ENCODE data around the gene MFGE8.

Gene MFGE8

DNA sequence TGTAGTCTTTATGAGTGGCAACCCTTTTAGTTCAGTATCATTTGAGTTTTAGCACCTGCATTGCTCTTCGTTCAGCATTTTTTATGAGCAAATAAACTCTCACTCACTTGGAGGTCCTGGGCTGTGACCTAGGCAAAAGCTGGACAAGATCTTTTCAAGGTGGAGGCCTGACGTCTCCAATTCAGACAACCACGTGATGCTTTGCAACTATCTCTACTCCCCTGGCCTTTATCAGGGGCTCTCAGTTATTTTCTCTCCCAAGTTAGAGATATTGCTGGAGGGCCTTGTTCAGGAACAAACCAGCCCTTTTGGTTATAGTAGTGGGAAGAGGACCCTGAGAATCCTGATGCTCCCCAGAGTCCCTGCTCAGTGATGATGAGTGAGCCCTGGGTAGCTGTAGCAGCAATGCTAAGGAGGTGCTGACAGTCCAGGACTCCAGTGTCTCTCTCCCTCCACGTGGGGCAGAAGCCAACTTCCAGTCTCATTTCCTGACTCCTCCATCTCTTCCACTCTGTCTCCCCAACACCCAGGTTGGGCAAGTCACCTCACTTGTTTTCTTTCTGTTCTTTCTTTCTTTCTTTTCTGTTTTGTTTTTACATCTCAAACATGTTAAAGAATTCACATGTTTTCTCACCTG, 48.2 kb downstream of the MFGE8 start:
- H3K4me3 ChIP-seq (ENCODE audit: low read depth in 1 of 2, low read length in 2 of 2): no peak overlapping the region
- no peaks in the 10 kb centered on the region for H3K9me3 ChIP-seq (ENCODE audit: low read length)
- no peak overlapping the region for H3K27ac ChIP-seq (ENCODE audit: low read depth, low read length)
- no peaks in the 10 kb centered on the region for H3K36me3 ChIP-seq (ENCODE audit: insufficient read depth, low read length)
- no peaks in the 10 kb centered on the region for H3K4me1 ChIP-seq (ENCODE audit: insufficient read depth, low read length)
- H3K9ac ChIP-seq (ENCODE audit: low read length): no peak overlapping the region
- H3K27me3 ChIP-seq (ENCODE audit: control insufficient read depth in 1 of 2, insufficient read depth in 2 of 2, low read length in 2 of 2): no peaks in the 10 kb centered on the region

GRCh38 chr15:88863412-88863811, 49.8 kb downstream of the MFGE8 start:
- H3K27ac ChIP-seq (ENCODE audit: low read depth, low read length): no peak overlapping the region
- no peaks in the 10 kb centered on the region for H3K36me3 ChIP-seq (ENCODE audit: insufficient read depth, low read length)
- no peak overlapping the region for H3K9ac ChIP-seq (ENCODE audit: low read length)
- H3K4me3 ChIP-seq (ENCODE audit: low read depth in 1 of 2, low read length in 2 of 2): no peak overlapping the region
- H3K27me3 ChIP-seq (ENCODE audit: control insufficient read depth in 1 of 2, insufficient read depth in 2 of 2, low read length in 2 of 2): no peaks in the 10 kb centered on the region
- H3K4me1 ChIP-seq (ENCODE audit: insufficient read depth, low read length): no peaks in the 10 kb centered on the region
- H3K9me3 ChIP-seq (ENCODE audit: low read length): no peaks in the 10 kb centered on the region

- H3K36me3 ChIP-seq (ENCODE audit: insufficient read depth, low read length): no peaks in the 10 kb centered on the region
- no peaks in the 10 kb centered on the region for H3K4me1 ChIP-seq (ENCODE audit: insufficient read depth, low read length)
- H3K4me3 ChIP-seq (ENCODE audit: low read depth in 1 of 2, low read length in 2 of 2): no peak overlapping the region
- no peak overlapping the region for H3K27ac ChIP-seq (ENCODE audit: low read depth, low read length)
- peaks cover 0 to under 1% of the 10 kb centered on the region in 2 donors for H3K27me3 ChIP-seq (ENCODE audit: control insufficient read depth in 1 of 2, insufficient read depth in 2 of 2, low read length in 2 of 2)
- no peaks in the 10 kb centered on the region for H3K9me3 ChIP-seq (ENCODE audit: low read length)
- H3K9ac ChIP-seq (ENCODE audit: low read length): no peak overlapping the region
These were observed 53.0 kb downstream of the MFGE8 start for GRCh38 chr15:88860212-88860611.

- H3K4me1 ChIP-seq (ENCODE audit: insufficient read depth, low read length): no peaks in the 10 kb centered on the region
- no peaks in the 10 kb centered on the region for H3K9me3 ChIP-seq (ENCODE audit: low read length)
- H3K27me3 ChIP-seq (ENCODE audit: control insufficient read depth in 1 of 2, insufficient read depth in 2 of 2, low read length in 2 of 2): peaks cover 0 to 7% of the 10 kb centered on the region in 2 donors
- H3K36me3 ChIP-seq (ENCODE audit: insufficient read depth, low read length): no peaks in the 10 kb centered on the region
- no peak overlapping the region for H3K27ac ChIP-seq (ENCODE audit: low read depth, low read length)
- H3K4me3 ChIP-seq (ENCODE audit: low read depth in 1 of 2, low read length in 2 of 2): no peak overlapping the region
- no peak overlapping the region for H3K9ac ChIP-seq (ENCODE audit: low read length)
These were observed 53.6 kb downstream of the MFGE8 start for GRCh38 chr15:88859550-88859949.

DNA sequence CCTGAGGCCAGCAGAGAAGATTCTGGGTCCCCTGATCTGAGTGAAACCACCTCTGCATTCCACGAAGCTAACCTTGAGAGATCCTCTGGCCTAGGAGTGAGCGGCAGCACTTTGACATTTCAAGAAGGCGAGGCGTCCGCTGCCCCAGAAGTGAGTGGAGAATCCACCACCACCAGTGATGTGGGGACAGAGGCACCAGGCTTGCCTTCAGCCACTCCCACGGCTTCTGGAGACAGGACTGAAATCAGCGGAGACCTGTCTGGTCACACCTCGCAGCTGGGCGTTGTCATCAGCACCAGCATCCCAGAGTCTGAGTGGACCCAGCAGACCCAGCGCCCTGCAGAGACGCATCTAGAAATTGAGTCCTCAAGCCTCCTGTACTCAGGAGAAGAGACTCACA, 54.2 kb downstream of the MFGE8 start:
- no peak overlapping the region for H3K27ac ChIP-seq (ENCODE audit: low read depth, low read length)
- no peaks in the 10 kb centered on the region for H3K36me3 ChIP-seq (ENCODE audit: insufficient read depth, low read length)
- H3K9ac ChIP-seq (ENCODE audit: low read length): no peak overlapping the region
- H3K4me3 ChIP-seq (ENCODE audit: low read depth in 1 of 2, low read length in 2 of 2): no peak overlapping the region
- no peaks in the 10 kb centered on the region for H3K9me3 ChIP-seq (ENCODE audit: low read length)
- H3K27me3 ChIP-seq (ENCODE audit: control insufficient read depth in 1 of 2, insufficient read depth in 2 of 2, low read length in 2 of 2): peaks cover 0 to 13% of the 10 kb centered on the region in 2 donors
- H3K4me1 ChIP-seq (ENCODE audit: insufficient read depth, low read length): no peaks in the 10 kb centered on the region

DNA sequence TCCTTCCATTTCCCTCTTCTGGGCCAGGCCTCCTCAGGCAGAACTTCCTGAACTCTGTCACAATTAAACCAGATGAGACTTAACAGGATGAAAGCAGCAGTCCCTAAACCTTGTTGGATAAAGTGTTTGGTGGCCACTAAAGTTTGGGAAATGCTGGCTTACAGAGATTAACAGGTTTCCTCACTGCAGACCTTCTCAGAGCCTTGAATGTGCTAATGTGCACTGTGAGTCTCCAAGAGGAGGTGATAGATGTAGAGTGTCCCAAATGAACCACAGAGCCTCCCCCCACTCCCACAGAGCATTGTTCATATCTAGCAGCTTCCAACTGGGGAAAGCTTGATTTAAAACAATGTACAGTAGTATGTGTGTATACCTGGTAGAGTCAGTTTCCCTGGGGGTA, 60.7 kb downstream of the MFGE8 start:
- Histone ChIP-seq H3K36me3 (ENCODE audit: insufficient read depth, low read length) (no peaks in the 10 kb centered on the region), H3K4me1 (ENCODE audit: insufficient read depth, low read length) (peaks cover 4% of the 10 kb centered on the region), H3K27me3 (ENCODE audit: control insufficient read depth in 1 of 2, insufficient read depth in 2 of 2, low read length in 2 of 2) (peaks cover 0 to 23% of the 10 kb centered on the region in 2 donors), H3K9ac (ENCODE audit: low read length) (no peak overlapping the region), H3K9me3 (ENCODE audit: low read length) (no peaks in the 10 kb centered on the region), H3K4me3 (ENCODE audit: low read depth in 1 of 2, low read length in 2 of 2) (no peak overlapping the region), H3K27ac (ENCODE audit: low read depth, low read length) (no peak overlapping the region)

DNA sequence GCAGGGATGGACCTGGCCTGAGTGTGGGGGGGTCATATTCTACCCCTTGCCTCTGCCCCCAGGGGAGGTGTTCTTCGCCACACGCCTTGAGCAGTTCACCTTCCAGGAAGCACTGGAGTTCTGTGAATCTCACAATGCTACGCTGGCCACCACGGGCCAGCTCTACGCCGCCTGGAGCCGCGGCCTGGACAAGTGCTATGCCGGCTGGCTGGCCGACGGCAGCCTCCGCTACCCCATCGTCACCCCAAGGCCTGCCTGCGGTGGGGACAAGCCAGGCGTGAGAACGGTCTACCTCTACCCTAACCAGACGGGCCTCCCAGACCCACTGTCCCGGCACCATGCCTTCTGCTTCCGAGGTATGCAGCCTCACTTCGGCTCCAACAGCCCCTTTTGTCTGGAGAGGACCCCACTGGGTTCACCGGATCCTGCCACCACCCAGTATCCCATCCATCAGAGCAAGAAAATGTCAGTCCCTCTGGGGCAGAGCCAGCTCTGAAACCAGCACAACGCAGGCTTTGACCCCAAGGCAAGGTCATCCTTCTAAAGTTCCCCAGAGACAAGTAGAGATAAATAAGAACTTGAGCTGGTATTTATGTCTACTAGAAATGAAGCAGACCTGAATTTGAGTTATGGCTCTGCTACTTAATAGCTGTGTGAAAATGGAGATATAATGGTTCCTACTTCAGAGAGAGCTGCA, 63.7 kb downstream of the MFGE8 start:
- Histone ChIP-seq H3K27ac (ENCODE audit: low read depth, low read length) (no peak overlapping the region), H3K4me1 (ENCODE audit: insufficient read depth, low read length) (peaks cover 4% of the 10 kb centered on the region), H3K9ac (ENCODE audit: low read length) (no peak overlapping the region), H3K4me3 (ENCODE audit: low read depth in 1 of 2, low read length in 2 of 2) (no peak overlapping the region), H3K27me3 (ENCODE audit: control insufficient read depth in 1 of 2, insufficient read depth in 2 of 2, low read length in 2 of 2) (peaks cover 0 to 16% of the 10 kb centered on the region in 2 donors), H3K36me3 (ENCODE audit: insufficient read depth, low read length) (no peaks in the 10 kb centered on the region), H3K9me3 (ENCODE audit: low read length) (no peaks in the 10 kb centered on the region)

Data from muscle layer of colon (tissue), 2 donors.